ENCODE measurements around the gene DDX39B.
"Not testable (repeated sequence)": the region's sequence is repeated elsewhere in the genome, so short reads cannot be mapped to it uniquely, and the experiment has no call there.

Gene DDX39B

GRCh38 chr6:31590691-31591090 lies 48.9 kb upstream of the DDX39B start:
- H3K9me3 ChIP-seq (ENCODE audit: control insufficient read depth, insufficient read depth, low read depth, low read length); POLR2A ChIA-PET; H3K4me1 ChIP-seq (ENCODE audit: control insufficient read depth, insufficient read depth, low read length); H3K27ac ChIP-seq (ENCODE audit: extremely low read depth, low read depth, low read length); H3K4me3 ChIP-seq (ENCODE audit: low read depth, low read length); H3K36me3 ChIP-seq (ENCODE audit: control insufficient read depth in 2 of 2, insufficient read depth in 1 of 2, low read length in 2 of 2): not testable (repeated sequence)
- CTCF ChIA-PET, result interaction anchor here (0.8 to 18.7 kb wide), 5 partner anchors 7 to 197 kb away, joined by 3 to 518 read pairs (median 5); partner anchors contain the start of genes ATP6V1G2 and NCR3
- peak; percentile 83 for TF ChIP-seq ZNF121 (tag by site-specific recombination; IDR thresholded peaks at IDR 0.05)

- no peaks in the 10 kb centered on the region for H3K9me3 ChIP-seq (ENCODE audit: control insufficient read depth, insufficient read depth, low read depth, low read length)
- ChIA-PET CTCF (interaction anchor here (0.6 to 18.7 kb wide), 10 partner anchors 7 to 358 kb away, joined by 3 to 518 read pairs (median 4); partner anchors contain the start of genes ATP6V1G2, NCR3 and TNF), POLR2A (no interaction called here)
- no peaks in the 10 kb centered on the region for H3K36me3 ChIP-seq (ENCODE audit: control insufficient read depth in 2 of 2, insufficient read depth in 1 of 2, low read length in 2 of 2)
- H3K4me3 ChIP-seq (ENCODE audit: low read depth, low read length), result no peak overlapping the region
- no peaks in the 10 kb centered on the region for H3K4me1 ChIP-seq (ENCODE audit: control insufficient read depth, insufficient read depth, low read length)
- no peak overlapping the region for H3K27ac ChIP-seq (ENCODE audit: extremely low read depth, low read depth, low read length)
- TF ChIP-seq ZNF843 (tag by site-specific recombination; IDR thresholded peaks at IDR 0.05), result no peak
- no peak for TF ChIP-seq ZNF302 (tag by site-specific recombination; IDR thresholded peaks at IDR 0.05; ENCODE audit: low read depth)
- peak; percentile 36; the same call in 1 of the 2 replicates for TF ChIP-seq EGR2 (tag by site-specific recombination; IDR thresholded peaks at IDR 0.05; ENCODE audit: low read depth)
- peak; percentile 37; the same call in 1 of the 2 replicates for TF ChIP-seq PRDM1 (tag by site-specific recombination; IDR thresholded peaks at IDR 0.05)
- peak; percentile 49; the same call in 1 of the 2 replicates for TF ChIP-seq ZFHX2 (tag by site-specific recombination; conservative IDR thresholded peaks at IDR 0.05)
These were observed 47.3 kb upstream of the DDX39B start for GRCh38 chr6:31588871-31589650.

GRCh38 chr6:31587791-31588777 lies 46.3 kb upstream of the DDX39B start:
- Histone ChIP-seq H3K4me1 (ENCODE audit: control insufficient read depth, insufficient read depth, low read length) (no peaks in the 10 kb centered on the region), H3K27ac (ENCODE audit: extremely low read depth, low read depth, low read length) (no peak overlapping the region), H3K4me3 (ENCODE audit: low read depth, low read length) (no peak overlapping the region), H3K36me3 (ENCODE audit: control insufficient read depth in 2 of 2, insufficient read depth in 1 of 2, low read length in 2 of 2) (no peaks in the 10 kb centered on the region), H3K9me3 (ENCODE audit: control insufficient read depth, insufficient read depth, low read depth, low read length) (no peaks in the 10 kb centered on the region)
- CTCF ChIA-PET, result interaction anchor here (0.6 to 18.7 kb wide), 10 partner anchors 8 to 485 kb away, joined by 3 to 518 read pairs (median 4); partner anchors contain the start of genes ATP6V1G2, NCR3 and TNF
- TF ChIP-seq PRDM1 (tag by site-specific recombination; IDR thresholded peaks at IDR 0.05) (peak; percentile 99), ZNF596 (tag by site-specific recombination; IDR thresholded peaks at IDR 0.05) (peak; percentile 97), ZNF366 (tag by site-specific recombination; conservative IDR thresholded peaks at IDR 0.05) (peak; percentile 60), ZNF530 (tag by site-specific recombination; IDR thresholded peaks at IDR 0.05; ENCODE audit: low read depth) (no peak), ZNF26 (tag by site-specific recombination; IDR thresholded peaks at IDR 0.05) (no peak), ZNF837 (tag by site-specific recombination; IDR thresholded peaks at IDR 0.05) (no peak)
- POLR2A ChIA-PET, result interaction anchor here (0.6 kb wide), 1 partner anchor 87 kb away, joined by 3 read pairs; no protein-coding TSS in a partner anchor

GRCh38 chr6:31586599-31587281 lies 44.9 kb upstream of the DDX39B start:
- no peak overlapping the region for H3K27ac ChIP-seq (ENCODE audit: extremely low read depth, low read depth, low read length)
- POLR2A ChIA-PET, result interaction anchor here (0.5 to 0.8 kb wide), 2 partner anchors 12 to 46 kb away, joined by 3 read pairs; no protein-coding TSS in a partner anchor
- CTCF ChIA-PET, result interaction anchor here (0.5 to 18.7 kb wide), 12 partner anchors 9 to 390 kb away, joined by 3 to 518 read pairs (median 4); partner anchors contain the start of genes ATP6V1G2 and NCR3
- no peaks in the 10 kb centered on the region for H3K36me3 ChIP-seq (ENCODE audit: control insufficient read depth in 2 of 2, insufficient read depth in 1 of 2, low read length in 2 of 2)
- H3K4me3 ChIP-seq (ENCODE audit: low read depth, low read length), result no peak overlapping the region
- no peaks in the 10 kb centered on the region for H3K9me3 ChIP-seq (ENCODE audit: control insufficient read depth, insufficient read depth, low read depth, low read length)
- no peaks in the 10 kb centered on the region for H3K4me1 ChIP-seq (ENCODE audit: control insufficient read depth, insufficient read depth, low read length)
- peak; percentile 54; the same call in 1 of the 2 replicates for TF ChIP-seq EGR2 (tag by site-specific recombination; IDR thresholded peaks at IDR 0.05; ENCODE audit: low read depth)
- no peak for TF ChIP-seq ZNF76 (tag by site-specific recombination; IDR thresholded peaks at IDR 0.05; ENCODE audit: borderline replicate concordance, low read depth)
- no peak for TF ChIP-seq MZF1 (tag by site-specific recombination; IDR thresholded peaks at IDR 0.05; ENCODE audit: borderline replicate concordance)
- no peak for TF ChIP-seq ZNF202 (tag by site-specific recombination; IDR thresholded peaks at IDR 0.05; ENCODE audit: borderline replicate concordance)
- TF ChIP-seq ZNF398 (tag by site-specific recombination; IDR thresholded peaks at IDR 0.05), result peak; percentile 79
- no peak for TF ChIP-seq GFI1B (tag by site-specific recombination; IDR thresholded peaks at IDR 0.05)
- TF ChIP-seq ZBTB49 (tag by site-specific recombination; IDR thresholded peaks at IDR 0.05; ENCODE audit: low read depth), result no peak
